Measurements from ENCODE around the gene SLC16A8.

Gene SLC16A8

DNA sequence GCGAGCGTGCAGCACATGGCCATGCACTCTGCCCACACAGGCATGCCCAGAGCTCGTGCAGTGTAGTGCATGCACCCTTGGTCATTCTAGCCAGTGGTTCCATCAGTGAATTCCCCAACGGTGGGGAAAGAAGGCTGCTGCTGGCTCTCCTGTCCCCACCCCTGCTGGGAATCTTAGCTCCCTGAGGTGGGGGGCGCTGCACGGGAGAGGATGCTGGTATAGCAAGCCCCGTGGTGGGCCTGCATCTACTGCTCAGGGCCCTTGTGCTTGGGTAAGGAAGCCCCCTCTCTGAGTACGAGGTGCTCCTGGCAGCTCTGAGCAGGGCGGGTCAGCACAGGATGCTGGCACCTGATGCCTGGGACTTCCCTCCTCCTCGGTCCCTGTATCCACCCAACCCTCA is 45.0 kb upstream of the SLC16A8 start:
- no peak overlapping the region for H3K4me3 ChIP-seq (ENCODE audit: low read depth, low read length)
- POLR2A ChIA-PET = no interaction called here

DNA sequence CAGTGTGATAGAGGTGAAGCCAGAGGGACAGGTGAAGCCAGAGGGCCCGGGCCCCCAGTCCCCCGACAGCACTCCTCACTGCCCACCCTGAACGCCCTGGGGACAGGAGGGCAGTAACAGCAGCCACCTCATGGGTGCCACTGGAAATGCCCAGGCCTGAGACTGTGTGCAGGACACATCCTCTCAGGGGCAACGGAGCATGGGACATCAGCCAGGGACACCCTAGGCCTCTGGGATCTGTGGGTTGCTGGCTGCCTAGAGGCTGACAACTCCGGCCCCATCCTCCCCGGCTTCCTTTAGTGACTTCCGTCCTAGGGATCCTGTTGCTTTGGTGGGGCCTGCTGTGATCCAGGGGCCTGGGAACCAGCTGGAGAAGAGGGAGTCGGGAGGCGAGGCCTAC is 43.9 kb upstream of the SLC16A8 start:
- POLR2A ChIA-PET = no interaction called here
- CTCF ChIA-PET = interaction anchor here (1.1 to 3.1 kb wide), 2 partner anchors 13 kb away, joined by 3 to 20 read pairs; no protein-coding TSS in a partner anchor
- DNase-seq (ENCODE audit: low read depth, low spot score) = no peak
- TF ChIP-seq, protein P1, sequence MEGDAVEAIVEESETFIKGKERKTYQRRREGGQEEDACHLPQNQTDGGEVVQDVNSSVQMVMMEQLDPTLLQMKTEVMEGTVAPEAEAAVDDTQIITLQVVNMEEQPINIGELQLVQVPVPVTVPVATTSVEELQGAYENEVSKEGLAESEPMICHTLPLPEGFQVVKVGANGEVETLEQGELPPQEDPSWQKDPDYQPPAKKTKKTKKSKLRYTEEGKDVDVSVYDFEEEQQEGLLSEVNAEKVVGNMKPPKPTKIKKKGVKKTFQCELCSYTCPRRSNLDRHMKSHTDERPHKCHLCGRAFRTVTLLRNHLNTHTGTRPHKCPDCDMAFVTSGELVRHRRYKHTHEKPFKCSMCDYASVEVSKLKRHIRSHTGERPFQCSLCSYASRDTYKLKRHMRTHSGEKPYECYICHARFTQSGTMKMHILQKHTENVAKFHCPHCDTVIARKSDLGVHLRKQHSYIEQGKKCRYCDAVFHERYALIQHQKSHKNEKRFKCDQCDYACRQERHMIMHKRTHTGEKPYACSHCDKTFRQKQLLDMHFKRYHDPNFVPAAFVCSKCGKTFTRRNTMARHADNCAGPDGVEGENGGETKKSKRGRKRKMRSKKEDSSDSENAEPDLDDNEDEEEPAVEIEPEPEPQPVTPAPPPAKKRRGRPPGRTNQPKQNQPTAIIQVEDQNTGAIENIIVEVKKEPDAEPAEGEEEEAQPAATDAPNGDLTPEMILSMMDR (IDR thresholded peaks at IDR 0.05; ENCODE audit: insufficient read depth, low read length, missing control alignments) = no peak
- H3K4me3 ChIP-seq (ENCODE audit: low read depth, low read length) = no peak overlapping the region

More for the DNA sequence above, 45.0 kb upstream of the SLC16A8 start:
- TF ChIP-seq, protein P1 (IDR thresholded peaks at IDR 0.05; ENCODE audit: insufficient read depth, low read length, missing control alignments) = no peak
- DNase-seq (ENCODE audit: low read depth, low spot score) = no peak
- CTCF ChIA-PET = interaction anchor here (1.1 to 3.1 kb wide), 2 partner anchors 12 to 14 kb away, joined by 3 to 20 read pairs; no protein-coding TSS in a partner anchor

DNA sequence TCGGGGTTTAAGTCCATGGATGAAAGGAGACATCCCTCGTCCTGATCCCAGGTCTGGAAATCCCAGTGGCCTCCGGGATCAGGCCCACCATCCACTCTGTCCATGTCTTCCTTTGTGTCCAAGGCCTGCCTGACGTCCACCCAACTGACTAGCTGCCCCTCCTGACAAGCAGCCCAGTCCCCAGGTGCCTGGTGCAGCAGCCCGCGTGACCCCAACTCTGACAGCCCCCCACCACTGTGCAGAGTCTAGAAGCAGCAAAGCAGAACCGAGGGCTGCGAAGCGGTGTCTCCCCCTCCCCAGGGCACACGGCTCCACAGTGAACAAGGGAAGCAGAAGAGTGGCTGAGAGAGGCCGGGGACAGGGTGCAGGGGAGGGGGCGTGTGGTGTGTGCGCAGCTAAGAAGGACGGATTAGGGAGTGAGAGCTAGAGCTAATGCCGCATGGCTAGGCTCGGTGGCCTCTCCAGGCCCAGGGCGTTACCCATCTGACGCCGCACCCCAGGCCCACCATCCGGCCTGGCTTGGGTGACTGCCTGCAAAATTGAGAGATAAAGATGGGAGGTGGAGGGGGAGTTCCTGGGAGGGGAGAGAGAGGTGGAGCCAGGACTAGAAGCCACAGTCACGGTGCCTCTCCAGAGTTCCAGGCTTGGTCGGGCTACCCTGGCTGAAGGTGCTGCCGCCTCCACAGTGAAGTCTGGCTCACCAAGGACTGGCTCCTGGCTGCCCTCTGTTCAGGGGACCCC is 43.1 kb upstream of the SLC16A8 start:
- TF ChIP-seq, protein P1 (IDR thresholded peaks at IDR 0.05; ENCODE audit: insufficient read depth, low read length, missing control alignments) = no peak
- DNase-seq (ENCODE audit: low read depth, low spot score) = no peak
- ChIA-PET POLR2A (no interaction called here), CTCF (interaction anchor here (3.1 kb wide), 1 partner anchor 12 kb away, joined by 20 read pairs; no protein-coding TSS in a partner anchor)
- no peak overlapping the region for H3K4me3 ChIP-seq (ENCODE audit: low read depth, low read length)

DNA sequence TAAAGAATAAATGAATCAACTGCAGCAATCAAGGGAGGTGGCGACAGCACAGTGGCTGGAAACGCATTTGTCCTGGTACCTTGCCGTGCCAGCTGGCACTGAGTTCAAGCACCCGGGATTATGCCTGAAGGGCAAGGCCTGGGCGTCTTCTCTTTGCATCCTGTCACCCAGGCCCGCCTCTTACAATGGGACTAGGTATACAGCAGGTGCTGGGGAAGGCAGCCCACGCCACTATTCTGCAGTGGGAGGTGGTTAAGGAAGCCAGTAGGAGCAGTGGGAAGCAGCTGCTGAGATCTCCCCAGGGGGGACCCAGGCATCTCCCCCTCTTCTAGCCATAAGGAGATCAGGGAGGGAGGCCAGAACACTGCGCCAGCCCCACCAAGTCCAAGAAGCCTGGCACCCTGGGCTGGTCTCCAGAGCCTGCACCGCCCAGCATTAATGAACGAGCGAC is 41.8 kb upstream of the SLC16A8 start:
- POLR2A ChIA-PET = no interaction called here
- CTCF ChIA-PET = interaction anchor here (1.4 to 5.8 kb wide), 2 partner anchors 10 to 13 kb away, joined by 4 to 45 read pairs; no protein-coding TSS in a partner anchor
- no peak for DNase-seq (ENCODE audit: low read depth, low spot score)
- TF ChIP-seq, protein P1 (IDR thresholded peaks at IDR 0.05; ENCODE audit: insufficient read depth, low read length, missing control alignments) = no peak
- H3K4me3 ChIP-seq (ENCODE audit: low read depth, low read length) = no peak overlapping the region

DNA sequence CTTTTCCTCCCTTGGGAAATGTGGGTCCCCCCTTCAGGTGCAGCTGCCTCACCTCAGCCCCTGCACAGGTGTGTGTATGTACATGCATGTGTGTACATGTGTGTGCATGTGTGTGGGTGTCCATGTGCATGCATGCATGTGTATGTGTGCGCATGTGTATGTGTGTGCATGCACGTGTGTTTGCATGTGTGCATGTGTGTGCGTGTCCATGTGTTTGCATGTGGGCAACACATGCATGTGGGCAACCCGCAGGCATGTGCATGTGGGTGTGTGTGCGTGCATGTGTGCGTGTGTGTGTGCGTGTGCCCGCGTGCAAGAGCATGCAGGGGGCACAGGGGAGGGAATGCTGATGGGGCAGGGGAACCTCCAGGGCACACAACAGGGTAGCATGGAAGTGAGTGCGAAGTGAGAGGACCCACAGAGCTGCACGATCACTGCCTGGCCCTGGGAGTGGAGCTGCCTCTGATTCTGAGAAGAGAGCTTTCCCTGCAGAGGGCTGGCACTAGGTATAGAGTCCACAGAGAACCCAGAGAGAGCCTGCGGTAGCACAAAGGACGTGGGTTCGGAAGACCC is 41.1 kb upstream of the SLC16A8 start:
- CTCF ChIA-PET = interaction anchor here (0.9 to 5.8 kb wide), 3 partner anchors 9 to 12 kb away, joined by 3 to 45 read pairs (median 4); no protein-coding TSS in a partner anchor
- no peak for DNase-seq (ENCODE audit: low read depth, low spot score)
- TF ChIP-seq, protein P1 (IDR thresholded peaks at IDR 0.05; ENCODE audit: insufficient read depth, low read length, missing control alignments) = no peak
- no peak overlapping the region for H3K4me3 ChIP-seq (ENCODE audit: low read depth, low read length)
- POLR2A ChIA-PET = interaction anchor here (1.2 kb wide), 1 partner anchor 163 kb away, joined by 3 read pairs; no protein-coding TSS in a partner anchor
